Osteoblast (primary cell): ENCODE measurements around the gene PDGFRA. TPM values are rescaled to one million over a fixed set of nuclear protein-coding genes. Genes with fewer than 3 reads are reported as not detected.
A peak's percentile ranks its signal among the peaks of the same experiment; 100 is the strongest.
"Not testable (repeated sequence)": the region's sequence is repeated elsewhere in the genome, so short reads cannot be mapped to it uniquely, and the experiment has no call there.

Source experiments
- DNase-seq: peaks from one replicate; pipeline ENCODE4 v3.0.0; 2011; ENCODE audit warnings: low spot score, mixed read lengths; ENCODE audit not compliant: insufficient read length; ENCODE audit errors: missing footprints
- H2AFZ ChIP-seq: 2 replicates; pipeline ENCODE4 v1.6.0; 2011; ENCODE audit warnings: mild to moderate bottlenecking, low read length
- H3K27ac ChIP-seq: 2 replicates; pipeline ENCODE4 v1.5.1; 2011; ENCODE audit warnings: mild to moderate bottlenecking, low read depth, low read length, moderate library complexity
- H3K27me3 ChIP-seq: 2 replicates; pipeline ENCODE4 v1.6.0; 2012; ENCODE audit warnings: mild to moderate bottlenecking, control low read depth, inconsistent platforms, low read length, moderate library complexity; ENCODE audit not compliant: insufficient read depth
- H3K36me3 ChIP-seq: 2 replicates; pipeline ENCODE4 v1.5.1; 2011; ENCODE audit warnings: mild to moderate bottlenecking, low read length, control low read depth, moderate library complexity; ENCODE audit not compliant: insufficient read depth
- H3K4me1 ChIP-seq: 2 replicates; pipeline ENCODE4 v1.5.1; 2011; ENCODE audit warnings: mild to moderate bottlenecking, low read length, control low read depth, moderate library complexity; ENCODE audit not compliant: insufficient read depth
- H3K4me2 ChIP-seq: 2 replicates; pipeline ENCODE4 v1.6.0; 2011; ENCODE audit warnings: mild to moderate bottlenecking, low read length; ENCODE audit not compliant: insufficient read depth
- H3K4me3 ChIP-seq: fragments of 200-600 bp; sonication (generic); 3 replicates; pipeline ENCODE4 v1.5.1; 2012; ENCODE audit warnings: mild to moderate bottlenecking, low read length, inconsistent platforms; ENCODE audit not compliant: insufficient read depth
- H3K79me2 ChIP-seq: 2 replicates; pipeline ENCODE4 v1.6.0; 2012; ENCODE audit warnings: mild to moderate bottlenecking, low read length, control low read depth, inconsistent platforms; ENCODE audit not compliant: insufficient read depth
- H3K9me3 ChIP-seq: 2 replicates; pipeline ENCODE4 v1.5.1; 2011; ENCODE audit warnings: low read depth, low read length, control low read depth
- H4K20me1 ChIP-seq: 2 replicates; pipeline ENCODE4 v1.6.0; 2012; ENCODE audit warnings: mild to moderate bottlenecking, low read length, control low read depth; ENCODE audit not compliant: insufficient read depth
- CTCF ChIP-seq: IDR thresholded peaks from 2 replicates; pipeline ENCODE4 v1.5.1; 2011; ENCODE audit warnings: mild to moderate bottlenecking, low read depth, low read length, moderate library complexity; ENCODE audit errors: extremely low read depth
- total RNA-seq: library from RNA; depleted of rRNA; stranded (reverse); fragments of >200 nt; gene quantifications from 2 replicates; pipeline ENCODE4 v1.2.3, GENCODE V29; 2012

PDGFRA gene
- total RNA-seq, 1 donor: 316 TPM

DNA sequence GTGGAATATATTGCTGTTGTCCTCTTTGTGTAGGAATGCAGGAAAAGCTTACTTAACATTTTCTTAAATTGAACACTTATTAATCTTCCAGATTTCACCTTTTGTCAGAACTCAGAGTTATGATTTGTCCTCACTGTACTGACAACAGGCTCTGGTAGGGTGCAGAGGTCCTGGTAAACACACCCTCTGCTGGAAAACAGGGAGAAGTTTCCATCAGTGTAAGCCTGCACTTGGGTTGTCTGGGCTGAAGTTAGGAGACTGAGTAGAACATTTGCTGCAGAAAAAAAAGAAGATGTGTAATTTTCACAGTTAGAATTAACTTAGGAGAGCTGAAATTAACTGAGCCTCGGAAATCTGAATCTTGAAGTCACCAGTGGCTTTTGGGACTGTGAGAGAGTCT lies 23.2 kb downstream of the PDGFRA start:
- H3K79me2 ChIP-seq: peaks cover 79% of the 10 kb centered on the region
- not testable (repeated sequence) for H3K4me3 ChIP-seq, DNase-seq, H2AFZ ChIP-seq, H3K27ac ChIP-seq, H3K4me2 ChIP-seq, H3K27me3 ChIP-seq, H3K9me3 ChIP-seq
- peaks cover 30% of the 10 kb centered on the region for H3K4me1 ChIP-seq
- H3K36me3 ChIP-seq: peaks cover 22% of the 10 kb centered on the region
- H4K20me1 ChIP-seq: peaks cover 54% of the 10 kb centered on the region

- H3K27ac ChIP-seq: peak overlapping the region; percentile 55
- DNase-seq: no peak
- no peak overlapping the region for H3K4me3 ChIP-seq
- no peak overlapping the region for H3K4me2 ChIP-seq
- no peaks in the 10 kb centered on the region for H3K9me3 ChIP-seq
- TF ChIP-seq CTCF: no peak
- H4K20me1 ChIP-seq: peaks cover 73% of the 10 kb centered on the region
- H3K36me3 ChIP-seq: peaks cover 32% of the 10 kb centered on the region
- H2AFZ ChIP-seq: no peak overlapping the region
- H3K27me3 ChIP-seq: no peaks in the 10 kb centered on the region
- peaks cover 93% of the 10 kb centered on the region for H3K79me2 ChIP-seq
- peaks cover 36% of the 10 kb centered on the region for H3K4me1 ChIP-seq
Observed at GRCh38 chr4:54254116-54254914, 25.2 kb downstream of the PDGFRA start.

- no peak for TF ChIP-seq CTCF
- H3K9me3 ChIP-seq: no peaks in the 10 kb centered on the region
- peaks cover 77% of the 10 kb centered on the region for H4K20me1 ChIP-seq
- H3K4me3 ChIP-seq: no peak overlapping the region
- no peak overlapping the region for H3K4me2 ChIP-seq
- DNase-seq: no peak
- H3K36me3 ChIP-seq: peaks cover 38% of the 10 kb centered on the region
- H3K27ac ChIP-seq: peak overlapping the region; percentile 55
- H3K79me2 ChIP-seq: peaks cover 95% of the 10 kb centered on the region
- peaks cover 39% of the 10 kb centered on the region for H3K4me1 ChIP-seq
- H3K27me3 ChIP-seq: no peaks in the 10 kb centered on the region
- H2AFZ ChIP-seq: no peak overlapping the region
Observed at GRCh38 chr4:54254915-54255246, 25.8 kb downstream of the PDGFRA start.

GRCh38 chr4:54255881-54256280 lies 26.8 kb downstream of the PDGFRA start:
- no peaks in the 10 kb centered on the region for H3K9me3 ChIP-seq
- H3K36me3 ChIP-seq: peaks cover 46% of the 10 kb centered on the region
- no peak for TF ChIP-seq CTCF
- no peak overlapping the region for H2AFZ ChIP-seq
- no peak for DNase-seq
- H3K79me2 ChIP-seq: peaks cover 95% of the 10 kb centered on the region
- H3K4me1 ChIP-seq: peaks cover 39% of the 10 kb centered on the region
- H3K4me3 ChIP-seq: no peak overlapping the region
- H3K27ac ChIP-seq: no peak overlapping the region
- no peaks in the 10 kb centered on the region for H3K27me3 ChIP-seq
- H3K4me2 ChIP-seq: no peak overlapping the region
- H4K20me1 ChIP-seq: peaks cover 80% of the 10 kb centered on the region
